MCF 10A (cell line): Measurements from ENCODE around the gene NIT1. TPM values are rescaled to one million over a fixed set of nuclear protein-coding genes. Genes with fewer than 3 reads are reported as not detected.

Source experiments
- BruUV-seq: library from RNA; stranded (reverse); fragments of 400-500 nt; replicated peaks from 2 replicates; lab custom pipeline; 2021; lab: Mats Ljungman, UMichigan
- CTCF ChIA-PET: fragments of 300-600 bp; sonication (Branson Sonifier 250); formaldehyde crosslinking; extraction: SDS; loops from one replicate; lab custom pipeline; 2021; ENCODE audit warnings: antibody characterized with exemption, inconsistent platforms; lab: Yijun Ruan, JAX
- POLR2A ChIA-PET: fragments of 300-600, 350-650 bp; sonication (Branson Sonifier 250); formaldehyde crosslinking; extraction: SDS; loops from one replicate; lab custom pipeline; 2020; ENCODE audit warnings: antibody characterized with exemption, inconsistent platforms; lab: Yijun Ruan, JAX
- DNase-seq: peaks from one replicate; pipeline ENCODE4 v3.0.0-alpha.2; 2018; ENCODE audit not compliant: unreplicated experiment
- H3K27ac Mint-ChIP-seq: one replicate; pipeline ENCODE4 v1.8.0; 2022; ENCODE audit warnings: mild to moderate bottlenecking, low read depth, mixed read lengths; ENCODE audit not compliant: unreplicated experiment
- H3K27me3 Mint-ChIP-seq: one replicate; pipeline ENCODE4 v1.8.0; 2022; ENCODE audit warnings: mixed read lengths; ENCODE audit not compliant: insufficient read depth, unreplicated experiment
- H3K36me3 Mint-ChIP-seq: one replicate; pipeline ENCODE4 v1.8.0; 2022; ENCODE audit warnings: mild to moderate bottlenecking, moderate library complexity, mixed read lengths; ENCODE audit not compliant: insufficient read depth, unreplicated experiment
- H3K4me1 Mint-ChIP-seq: one replicate; pipeline ENCODE4 v1.8.0; 2022; ENCODE audit warnings: mixed read lengths; ENCODE audit not compliant: insufficient read depth, unreplicated experiment
- H3K4me3 Mint-ChIP-seq: one replicate; pipeline ENCODE4 v1.8.0; 2022; ENCODE audit warnings: mild to moderate bottlenecking, moderate library complexity, mixed read lengths; ENCODE audit not compliant: unreplicated experiment
- H3K9me3 Mint-ChIP-seq: one replicate; pipeline ENCODE4 v1.8.0; 2022; ENCODE audit warnings: mixed read lengths; ENCODE audit not compliant: unreplicated experiment
- intact Hi-C: fragments of 100-400 bp; cut with micrococcal nuclease; formaldehyde crosslinking; loops from 2 replicates; pipeline ENCODE4 v1.14.1; 2022
- total RNA-seq: library from RNA; stranded (reverse); gene quantifications from 2 replicates; pipeline ENCODE4 v1.2.3, GENCODE V29; 2022
- TF ChIP-seq, protein P1 (sequence below): fragments of 200-600 bp; IDR thresholded peaks from one replicate; pipeline ENCODE4 v1.8.0; 2022; ENCODE audit warnings: antibody characterized with exemption, mild to moderate bottlenecking; ENCODE audit not compliant: unreplicated experiment

The NIT1 gene
- total RNA-seq, 1 experiment from 2014 or later: 73.4 TPM

DNA sequence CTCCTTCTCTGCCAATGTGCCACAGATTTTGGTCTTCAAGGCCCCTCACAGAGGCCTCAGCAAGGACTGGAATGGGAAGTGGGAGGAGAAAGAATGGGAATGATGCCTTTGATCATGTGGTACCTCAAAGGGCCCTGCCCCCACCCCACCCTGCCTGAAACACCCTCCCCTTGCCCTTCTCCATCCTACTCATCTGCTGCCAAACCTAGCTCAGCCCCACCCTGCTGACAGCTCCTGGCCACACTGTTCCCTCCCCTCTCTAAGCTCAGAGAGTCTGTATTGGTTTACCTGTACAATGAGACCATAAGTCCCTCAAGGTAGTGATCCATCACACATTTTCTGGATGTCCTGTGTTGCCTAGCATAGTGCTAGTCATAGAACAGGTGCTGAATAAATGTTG lies 41.5 kb upstream of the NIT1 start:
- TF ChIP-seq, protein P1, sequence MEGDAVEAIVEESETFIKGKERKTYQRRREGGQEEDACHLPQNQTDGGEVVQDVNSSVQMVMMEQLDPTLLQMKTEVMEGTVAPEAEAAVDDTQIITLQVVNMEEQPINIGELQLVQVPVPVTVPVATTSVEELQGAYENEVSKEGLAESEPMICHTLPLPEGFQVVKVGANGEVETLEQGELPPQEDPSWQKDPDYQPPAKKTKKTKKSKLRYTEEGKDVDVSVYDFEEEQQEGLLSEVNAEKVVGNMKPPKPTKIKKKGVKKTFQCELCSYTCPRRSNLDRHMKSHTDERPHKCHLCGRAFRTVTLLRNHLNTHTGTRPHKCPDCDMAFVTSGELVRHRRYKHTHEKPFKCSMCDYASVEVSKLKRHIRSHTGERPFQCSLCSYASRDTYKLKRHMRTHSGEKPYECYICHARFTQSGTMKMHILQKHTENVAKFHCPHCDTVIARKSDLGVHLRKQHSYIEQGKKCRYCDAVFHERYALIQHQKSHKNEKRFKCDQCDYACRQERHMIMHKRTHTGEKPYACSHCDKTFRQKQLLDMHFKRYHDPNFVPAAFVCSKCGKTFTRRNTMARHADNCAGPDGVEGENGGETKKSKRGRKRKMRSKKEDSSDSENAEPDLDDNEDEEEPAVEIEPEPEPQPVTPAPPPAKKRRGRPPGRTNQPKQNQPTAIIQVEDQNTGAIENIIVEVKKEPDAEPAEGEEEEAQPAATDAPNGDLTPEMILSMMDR: no peak
- DNase-seq: peak; percentile 32
- H3K4me1 Mint-ChIP-seq: peaks cover 64% of the 10 kb centered on the region
- BruUV-seq: no TSS peak
- no peak overlapping the region for H3K4me3 Mint-ChIP-seq
- CTCF ChIA-PET: interaction anchor here (0.5 to 14.2 kb wide), 6 partner anchors 12 to 871 kb away, joined by 3 to 331 read pairs (median 4); partner anchors contain the start of genes KLHDC9, NECTIN4 and PEA15
- H3K27me3 Mint-ChIP-seq: no peaks in the 10 kb centered on the region
- peaks cover 17% of the 10 kb centered on the region for H3K36me3 Mint-ChIP-seq
- POLR2A ChIA-PET: interaction anchor here (0.9 to 7.3 kb wide), 8 partner anchors 8 to 80 kb away, joined by 3 to 122 read pairs (median 30); partner anchors contain the start of genes F11R, NIT1, PFDN2 and USF1
- H3K27ac Mint-ChIP-seq: peak overlapping the region; percentile 60
- H3K9me3 Mint-ChIP-seq: no peaks in the 10 kb centered on the region
- intact Hi-C loops: no loop called here

DNA sequence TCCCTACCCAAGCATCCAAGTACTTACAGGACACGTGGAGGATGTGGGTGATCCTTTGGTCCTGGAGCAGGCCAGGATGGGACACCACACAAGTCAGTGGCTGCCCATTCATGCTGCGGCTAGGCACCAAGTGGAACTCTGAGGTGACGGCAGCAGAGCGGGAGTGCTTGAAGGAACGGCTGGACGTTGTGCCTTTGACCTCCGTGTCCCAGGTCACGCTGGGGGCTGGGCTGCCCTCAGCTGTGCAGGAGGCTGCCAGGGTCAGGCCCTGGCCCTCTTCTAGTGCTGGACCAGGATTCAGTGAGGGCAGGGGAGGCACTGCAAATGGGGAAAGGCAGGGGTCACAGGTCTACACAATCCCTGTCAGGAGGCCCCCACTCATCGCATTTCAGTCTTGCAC lies 40.5 kb upstream of the NIT1 start:
- DNase-seq: no peak
- ChIA-PET CTCF (interaction anchor here (0.6 to 14.2 kb wide), 7 partner anchors 11 to 317 kb away, joined by 3 to 331 read pairs (median 3); partner anchors contain the start of genes KLHDC9, NECTIN4, TOMM40L and USF1), POLR2A (interaction anchor here (0.6 to 7.3 kb wide), 5 partner anchors 27 to 81 kb away, joined by 3 to 122 read pairs (median 4); partner anchors contain the start of genes F11R and USF1)
- intact Hi-C loops: no loop called here
- peaks cover 12% of the 10 kb centered on the region for H3K36me3 Mint-ChIP-seq
- no peak overlapping the region for H3K27ac Mint-ChIP-seq
- H3K27me3 Mint-ChIP-seq: no peaks in the 10 kb centered on the region
- BruUV-seq: no TSS peak
- peaks cover 68% of the 10 kb centered on the region for H3K4me1 Mint-ChIP-seq
- no peaks in the 10 kb centered on the region for H3K9me3 Mint-ChIP-seq
- TF ChIP-seq, protein P1: no peak
- H3K4me3 Mint-ChIP-seq: no peak overlapping the region

DNA sequence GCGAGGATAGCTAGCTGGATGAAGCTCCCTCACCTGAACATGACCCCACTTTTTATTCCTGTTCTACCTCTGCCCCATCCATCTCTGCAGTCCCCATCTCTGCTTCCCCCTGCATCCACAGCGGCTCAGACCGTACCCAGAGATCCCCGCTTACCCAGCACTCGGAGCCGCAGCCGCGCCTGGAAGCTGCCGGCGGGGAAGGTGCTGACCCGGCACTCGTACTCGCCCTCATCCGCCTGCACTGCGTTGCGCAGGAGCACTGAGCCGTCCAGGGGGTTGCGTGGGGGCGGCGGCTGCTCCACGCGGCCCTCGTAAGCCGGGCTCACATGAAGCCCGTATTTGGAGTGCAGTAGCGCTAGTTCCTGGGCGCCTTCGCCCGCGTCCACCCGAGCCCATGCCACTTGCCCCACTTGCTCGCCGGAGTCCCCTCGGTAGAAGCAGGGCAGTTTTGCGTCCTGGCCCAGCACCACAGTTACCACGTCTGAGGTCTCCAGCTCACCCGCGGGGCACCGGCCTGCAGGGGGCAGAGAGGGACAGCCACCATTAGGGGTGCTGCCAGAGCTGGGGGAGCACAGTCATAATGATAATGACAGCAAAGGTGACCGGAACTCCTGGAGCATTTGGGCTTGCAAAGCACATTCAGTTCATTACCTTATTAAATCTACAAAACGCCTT lies 38.3 kb upstream of the NIT1 start:
- CTCF ChIA-PET: interaction anchor here (0.6 to 4.8 kb wide), 6 partner anchors 9 to 104 kb away, joined by 3 to 38 read pairs (median 4); partner anchors contain the start of genes KLHDC9, NECTIN4 and USF1
- TF ChIP-seq, protein P1: no peak
- H3K27me3 Mint-ChIP-seq: no peaks in the 10 kb centered on the region
- H3K36me3 Mint-ChIP-seq: no peaks in the 10 kb centered on the region
- DNase-seq: no peak
- intact Hi-C loops: loop anchor here (10.0 kb wide), 1 partner anchor 735 kb away; the partner anchor contains the start of genes COPA and NCSTN
- peaks cover 68% of the 10 kb centered on the region for H3K4me1 Mint-ChIP-seq
- H3K27ac Mint-ChIP-seq: no peak overlapping the region
- H3K4me3 Mint-ChIP-seq: no peak overlapping the region
- POLR2A ChIA-PET: interaction anchor here (0.6 to 7.0 kb wide), 7 partner anchors 9 to 237 kb away, joined by 3 to 82 read pairs (median 3); partner anchors contain the start of genes F11R, KLHDC9, NECTIN4 and USF1
- no peaks in the 10 kb centered on the region for H3K9me3 Mint-ChIP-seq
- BruUV-seq: no TSS peak
